Adrenal gland (tissue), 12 donors: ENCODE results near the gene TMEM141. TPM values are rescaled to one million over a fixed set of nuclear protein-coding genes. Genes with fewer than 3 reads are reported as not detected.
A peak's percentile ranks its signal among the peaks of the same experiment; 100 is the strongest.

Experiments
- DNase-seq, 7 donors: peaks; one replicate each; pipeline ENCODE4 v3.0.0-alpha.2; 2019 to 2020
- H3K27ac ChIP-seq, 5 donors: fragments of 200-600 bp; sonication (generic) in 4 of 5; 1 replicate in 3 of 5; 2 replicates in 2 of 5; pipeline versions ENCODE4 v1.5.1 to v1.8.0; 2016 to 2020; ENCODE audit warnings: mild to moderate bottlenecking in 1 of 5
- H3K27me3 ChIP-seq: fragments of 200-600 bp; 2 replicates; pipeline ENCODE4 v1.8.0; 2021
- H3K36me3 ChIP-seq, 2 donors: fragments of 200-600 bp; replicated peaks in 1 of 2; 1 replicate in 1 of 2; 2 replicates in 1 of 2; pipeline versions ENCODE4 v1.5.1 to v1.8.0; 2018 to 2022
- H3K4me1 ChIP-seq, 2 donors: fragments of 200-600 bp; replicated peaks in 1 of 2; 1 replicate in 1 of 2; 2 replicates in 1 of 2; pipeline versions ENCODE4 v1.5.1 to v1.8.0; 2018 to 2021
- H3K4me3 ChIP-seq, 4 donors: fragments of 200-600 bp; sonication (generic) in 3 of 4; one replicate each; pipeline ENCODE4 v1.5.1; 2016 to 2018
- H3K9me3 ChIP-seq, 3 donors: fragments of 200-600 bp; sonication (generic) in 1 of 3; replicated peaks in 1 of 3; 1 replicate in 2 of 3; 2 replicates in 1 of 3; pipeline versions ENCODE4 v1.5.1 to v1.8.0; 2016 to 2021
- POLR2A ChIP-seq, 2 donors: fragments of 450-650 bp; IDR thresholded peaks; one replicate each; pipeline ENCODE4 v1.6.1; 2017; ENCODE audit warnings: antibody characterized with exemption in 2 of 2, mild to moderate bottlenecking in 2 of 2, moderate library complexity in 1 of 2
- WGBS, 4 donors: extraction: QIAGEN DNeasy Blood & Tissue Kit in 2 of 4; methylation state at CpG; one replicate each; pipeline versions ENCODE4 v1.1.5 to v1.1.7; 2013 to 2017; 5-methylcytosine and 5-hydroxymethylcytosine counted together
- intact Hi-C, 2 donors: fragments of 100-400 bp; cut with DNase I; formaldehyde crosslinking; loops; one replicate each; pipeline versions ENCODE4 v1.14.1 to v1.15.0; 2022 to 2023
- polyA plus RNA-seq, 3 donors: library from polyadenylated mRNA; stranded (reverse); fragments of 200-250 nt in 2 of 3; fragments of 350-450 nt in 1 of 3; fragmentation: Illumina TruSeq in 1 of 3; extraction: RNeasy Lipid Tissue Mini Kit (QIAGEN cat#74804) in 1 of 3; gene quantifications; one replicate each; pipeline ENCODE4 v1.2.3, GENCODE V29; 2013 to 2014
- total RNA-seq, 9 donors: library from RNA; depleted of rRNA in 4 of 9; stranded (reverse); fragments of >200 nt in 4 of 9; fragments of 120-200 nt in 1 of 9; fragmentation: NEBNext Ultra II Directional in 1 of 9; extraction: Animal tissue kit (Norgen Biotek cat#: 25700) in 1 of 9; gene quantifications; one replicate each; pipeline versions ENCODE4 v1.1.0 to v1.2.4, GENCODE V29; 2013 to 2023
- TF ChIP-seq, protein P1 (sequence below), 6 experiments: fragments of 450-650 bp in 4 of 6; fragments of 200-600 bp in 2 of 6; sonication (generic) in 1 of 6; IDR thresholded peaks; 1 replicate in 5 of 6; 2 replicates in 1 of 6; pipeline versions ENCODE4 v1.5.1 to v1.8.0; 2016 to 2021; ENCODE audit warnings: antibody characterized with exemption in 6 of 6, mild to moderate bottlenecking in 2 of 6, moderate library complexity in 1 of 6
- donor health status: healthy with polysubstance abuse.
- donor health status: Bipolar disorder and iron deficiency.
- donor health status: DM: yes; HTN: yes; CAD: no.
- donor health status: DM: no; HTN: no; CAD: no.
- donor health status: DM: no; HTN: no; CAD: no.
- donor health status: DM: yes; HTN: yes; CAD: no.

The TMEM141 gene
- total and polyA plus RNA-seq, 12 donors = 31.3 to 94.8 (median 58.9) TPM

DNA sequence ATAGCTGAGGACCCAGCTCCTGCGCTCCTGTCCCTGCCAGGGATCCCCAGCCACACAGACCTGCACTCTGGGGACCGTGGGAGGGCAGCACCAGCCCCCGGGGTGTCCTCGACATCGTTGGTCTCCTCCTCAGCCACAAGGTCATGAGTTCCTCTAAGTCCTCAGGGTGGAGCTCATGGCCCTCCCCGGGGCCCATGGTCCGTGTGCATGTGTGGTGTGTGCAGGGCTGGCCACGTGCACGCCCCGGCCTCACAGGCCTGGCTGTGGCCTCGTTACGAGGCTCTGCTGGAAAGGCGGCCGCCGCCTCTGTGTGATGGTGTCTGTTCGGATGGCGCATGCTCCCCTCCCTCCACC, 35.0 kb downstream of the TMEM141 start:
- no peaks in the 10 kb centered on the region for H3K9me3 ChIP-seq
- no peaks in the 10 kb centered on the region for H3K27me3 ChIP-seq
- peaks cover 0 to 60% of the 10 kb centered on the region in 2 donors for H3K36me3 ChIP-seq
- H3K27ac ChIP-seq = no peak overlapping the region
- no peaks in the 10 kb centered on the region for H3K4me1 ChIP-seq
- TF ChIP-seq, protein P1, sequence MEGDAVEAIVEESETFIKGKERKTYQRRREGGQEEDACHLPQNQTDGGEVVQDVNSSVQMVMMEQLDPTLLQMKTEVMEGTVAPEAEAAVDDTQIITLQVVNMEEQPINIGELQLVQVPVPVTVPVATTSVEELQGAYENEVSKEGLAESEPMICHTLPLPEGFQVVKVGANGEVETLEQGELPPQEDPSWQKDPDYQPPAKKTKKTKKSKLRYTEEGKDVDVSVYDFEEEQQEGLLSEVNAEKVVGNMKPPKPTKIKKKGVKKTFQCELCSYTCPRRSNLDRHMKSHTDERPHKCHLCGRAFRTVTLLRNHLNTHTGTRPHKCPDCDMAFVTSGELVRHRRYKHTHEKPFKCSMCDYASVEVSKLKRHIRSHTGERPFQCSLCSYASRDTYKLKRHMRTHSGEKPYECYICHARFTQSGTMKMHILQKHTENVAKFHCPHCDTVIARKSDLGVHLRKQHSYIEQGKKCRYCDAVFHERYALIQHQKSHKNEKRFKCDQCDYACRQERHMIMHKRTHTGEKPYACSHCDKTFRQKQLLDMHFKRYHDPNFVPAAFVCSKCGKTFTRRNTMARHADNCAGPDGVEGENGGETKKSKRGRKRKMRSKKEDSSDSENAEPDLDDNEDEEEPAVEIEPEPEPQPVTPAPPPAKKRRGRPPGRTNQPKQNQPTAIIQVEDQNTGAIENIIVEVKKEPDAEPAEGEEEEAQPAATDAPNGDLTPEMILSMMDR (IDR thresholded peaks at IDR 0.05) = no peak
- no peak for TF ChIP-seq POLR2A (IDR thresholded peaks at IDR 0.05)
- 79 to 90% (median 87%) methylated on average over 7 to 17 of the region's 17 CpGs; no CpG with 5 or more reads in 1 of the 4 donors for WGBS, 4 donors
- DNase-seq = no peak
- intact Hi-C loops = no loop called here
- H3K4me3 ChIP-seq = no peak overlapping the region

GRCh38 chr9:136826703-136827582, 35.8 kb downstream of the TMEM141 start:
- Histone ChIP-seq H3K27ac (no peak overlapping the region), H3K36me3 (peaks cover 0 to 68% of the 10 kb centered on the region in 2 donors), H3K27me3 (no peaks in the 10 kb centered on the region), H3K4me1 (no peaks in the 10 kb centered on the region), H3K9me3 (no peaks in the 10 kb centered on the region), H3K4me3 (no peak overlapping the region)
- peak in 2 of 7 donors; percentile 7 to 20 for DNase-seq
- TF ChIP-seq POLR2A (IDR thresholded peaks at IDR 0.05) = no peak
- TF ChIP-seq, protein P1 (IDR thresholded peaks at IDR 0.05) = no peak
- WGBS, 4 donors = 88 to 92% (median 92%) methylated on average over 11 to 24 of the region's 24 CpGs
- intact Hi-C loops = no loop called here

DNA sequence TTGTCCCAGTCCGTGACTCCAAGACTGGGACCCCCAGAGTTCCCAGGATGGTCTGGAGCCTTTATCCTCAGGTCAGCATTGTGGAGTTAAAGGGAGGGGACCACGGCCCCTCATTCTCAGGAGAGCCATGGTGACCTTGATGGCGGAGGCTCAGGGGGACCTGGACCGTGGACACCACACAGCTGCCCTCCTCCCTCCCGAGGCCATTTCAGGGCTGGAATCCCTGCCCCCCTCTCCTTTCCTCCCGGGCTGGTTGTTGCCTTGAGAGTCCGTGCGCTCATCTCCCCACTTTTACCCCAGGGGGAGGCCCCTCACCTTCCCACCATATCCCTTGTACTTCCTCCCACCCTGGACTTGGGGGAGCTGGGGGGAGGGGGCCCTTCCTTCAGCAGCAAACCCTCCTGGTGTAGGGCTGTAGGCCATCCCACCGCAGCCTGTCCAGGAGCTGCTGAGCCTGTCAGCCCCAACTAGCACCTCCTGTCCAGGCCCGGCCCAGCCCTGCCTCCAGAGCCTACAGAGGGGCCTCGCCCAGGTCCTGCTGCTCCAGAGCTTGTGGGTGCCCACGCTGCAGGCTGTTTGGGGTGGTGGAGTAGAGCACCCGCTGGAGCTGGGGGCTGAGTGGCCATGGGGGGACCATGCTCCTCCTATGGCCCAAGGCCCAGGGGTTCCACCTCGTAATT, 36.8 kb downstream of the TMEM141 start:
- Histone ChIP-seq H3K4me1 (no peaks in the 10 kb centered on the region), H3K27ac (no peak overlapping the region), H3K27me3 (no peaks in the 10 kb centered on the region), H3K36me3 (peaks cover 0 to 75% of the 10 kb centered on the region in 2 donors), H3K9me3 (no peaks in the 10 kb centered on the region), H3K4me3 (no peak overlapping the region)
- no peak for DNase-seq
- no peak for TF ChIP-seq POLR2A (IDR thresholded peaks at IDR 0.05)
- TF ChIP-seq, protein P1 (IDR thresholded peaks at IDR 0.05) = no peak
- 85 to 90% (median 89%) methylated on average over 8 to 14 of the region's 14 CpGs for WGBS, 4 donors
- intact Hi-C loops = no loop called here

GRCh38 chr9:136828474-136829140, 37.5 kb downstream of the TMEM141 start:
- Histone ChIP-seq H3K27me3 (no peaks in the 10 kb centered on the region), H3K9me3 (no peaks in the 10 kb centered on the region), H3K4me3 (no peak overlapping the region), H3K27ac (no peak overlapping the region), H3K36me3 (peaks cover 0 to 73% of the 10 kb centered on the region in 2 donors), H3K4me1 (no peaks in the 10 kb centered on the region)
- WGBS, 4 donors = 93 to 96% (median 95%) methylated on average over 26 to 31 of the region's 31 CpGs
- intact Hi-C loops = no loop called here
- DNase-seq = no peak
- TF ChIP-seq POLR2A (IDR thresholded peaks at IDR 0.05) = no peak
- TF ChIP-seq, protein P1 (IDR thresholded peaks at IDR 0.05) = no peak
